HG03103 (cell line): ENCODE data around the gene EDEM2.
"Not testable (repeated sequence)": the region's sequence is repeated elsewhere in the genome, so short reads cannot be mapped to it uniquely, and the experiment has no call there.

Experiments
- ATAC-seq: cut with Tn5 transposase; IDR thresholded peaks from one replicate; pipeline ENCODE4 v1.9.1; 2021; ENCODE audit warnings: low read depth; ENCODE audit not compliant: unreplicated experiment

EDEM2 gene

DNA sequence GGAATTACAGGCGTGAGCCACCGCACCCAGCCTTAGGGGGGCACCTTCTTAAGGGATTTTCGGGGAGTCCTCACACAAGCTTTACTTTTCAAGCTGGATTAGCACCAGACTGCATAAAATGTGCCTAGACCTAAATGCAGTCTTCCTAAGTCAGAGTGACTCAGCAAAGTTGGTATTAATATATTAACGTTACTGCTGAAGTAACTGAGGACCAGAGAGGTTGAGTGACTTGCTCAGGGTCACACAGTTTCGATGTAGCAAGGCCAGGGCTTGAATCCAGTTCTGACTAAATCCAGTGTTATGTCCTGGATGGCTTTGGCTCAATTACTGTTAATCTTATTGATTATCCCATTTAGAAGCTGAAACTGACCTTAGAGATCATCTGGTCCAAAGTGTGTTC lies 13.4 kb downstream of the EDEM2 start:
- no peak for ATAC-seq

DNA sequence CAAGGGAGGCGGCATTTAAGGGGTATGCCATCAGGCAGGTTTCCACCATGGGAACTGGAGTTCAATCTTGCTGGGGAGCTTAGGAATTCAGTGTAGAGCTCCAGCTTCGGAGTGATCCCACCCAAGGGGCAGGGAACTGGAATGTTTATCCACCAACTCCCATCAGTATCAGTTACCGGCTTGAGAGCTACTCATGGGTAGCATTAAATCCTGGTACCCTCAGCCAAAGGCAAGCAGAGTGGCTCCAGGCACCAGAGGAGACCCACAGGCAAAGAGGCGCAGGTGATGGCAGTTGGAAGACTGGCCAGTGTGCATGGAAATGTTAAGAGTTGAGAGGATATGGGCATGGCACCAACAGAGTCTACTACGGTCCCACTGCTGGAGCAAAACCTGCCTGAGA lies 14.1 kb downstream of the EDEM2 start:
- no peak for ATAC-seq

DNA sequence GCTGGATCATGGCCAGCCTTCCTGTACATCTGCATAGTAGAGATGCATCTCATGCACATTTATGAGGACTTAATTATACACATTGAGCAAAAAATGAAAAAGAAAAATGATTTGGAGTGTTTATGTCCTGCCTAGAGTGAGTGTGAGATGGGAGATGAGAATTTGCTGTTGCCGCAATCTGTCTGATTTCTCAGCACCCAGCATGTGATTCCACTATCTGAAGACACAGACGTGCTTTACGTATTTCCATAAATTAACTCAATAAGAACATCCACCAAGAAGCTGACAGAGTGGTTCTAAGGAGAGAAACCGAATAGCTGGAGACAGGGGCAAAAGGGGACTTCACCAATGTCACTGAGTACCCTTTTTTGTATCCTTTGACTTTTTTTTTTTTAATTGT lies 15.2 kb downstream of the EDEM2 start:
- no peak for ATAC-seq

DNA sequence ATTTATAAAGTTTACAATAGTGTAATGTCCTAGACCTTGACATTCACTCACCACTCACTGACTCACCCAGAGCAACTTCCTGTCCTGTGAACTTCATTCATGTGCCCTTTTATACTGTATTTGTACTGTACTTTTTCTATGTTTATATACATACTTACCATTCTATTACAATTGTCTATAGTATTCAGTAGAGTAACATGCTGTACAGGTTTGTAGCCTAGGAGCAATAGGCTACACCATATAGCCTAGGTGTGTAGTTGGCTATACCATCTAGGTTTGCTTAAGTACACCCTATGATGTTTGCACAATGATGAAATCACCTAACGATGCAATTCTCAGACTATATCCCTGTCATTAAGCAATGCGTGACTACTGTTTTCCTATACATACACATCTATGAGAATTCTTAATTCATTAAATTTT lies 17.5 kb downstream of the EDEM2 start:
- no peak for ATAC-seq

DNA sequence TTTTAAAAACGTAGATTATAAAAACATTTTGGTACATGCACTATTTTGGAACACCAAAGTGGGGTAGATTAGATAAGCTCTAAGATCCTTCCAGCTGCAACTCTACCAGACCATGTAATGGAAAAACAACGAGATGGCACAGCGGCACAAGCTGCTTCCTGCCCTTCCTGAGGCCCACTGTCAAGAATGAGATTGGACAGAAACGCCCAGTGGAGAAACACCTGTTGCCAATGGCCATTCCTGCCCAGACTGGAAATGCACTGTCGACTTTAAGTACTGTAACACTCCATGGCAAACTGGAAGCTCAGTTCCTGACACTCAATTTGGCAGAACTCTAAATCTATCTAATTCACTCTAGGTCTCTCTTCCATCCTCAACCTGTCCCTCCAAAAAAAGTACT lies 21.4 kb downstream of the EDEM2 start:
- no peak for ATAC-seq

DNA sequence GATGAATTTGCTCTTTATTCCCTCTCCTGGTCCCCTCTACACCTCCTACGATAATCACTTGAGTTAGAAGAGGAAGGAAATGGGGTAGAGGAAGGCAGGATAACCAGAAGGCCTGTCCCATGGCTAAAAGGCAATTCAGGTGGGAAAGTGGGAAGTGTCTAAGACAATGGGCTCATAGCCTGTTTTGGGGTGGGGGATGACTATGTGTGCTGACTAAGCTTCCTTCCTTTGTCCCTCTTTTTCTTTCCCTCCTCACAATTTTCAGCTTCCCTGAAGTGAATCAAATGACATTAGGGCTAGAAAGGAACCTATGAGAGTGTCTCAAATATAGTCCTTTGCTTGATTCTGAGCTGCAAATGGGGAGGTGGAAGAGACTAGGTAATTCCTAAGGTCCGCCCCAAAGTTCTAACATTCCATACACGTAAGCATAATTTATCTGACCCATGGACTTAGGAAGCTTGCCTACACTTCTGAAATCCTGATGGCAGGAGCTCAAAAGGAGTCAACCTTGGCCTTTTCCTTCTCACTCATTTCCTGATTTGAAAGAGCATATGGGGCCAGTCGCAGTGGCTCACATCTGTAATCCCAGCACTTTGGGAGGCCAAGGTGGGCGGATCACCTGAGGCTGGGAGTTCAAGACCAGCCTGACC lies 24.3 kb downstream of the EDEM2 start:
- no peak for ATAC-seq

DNA sequence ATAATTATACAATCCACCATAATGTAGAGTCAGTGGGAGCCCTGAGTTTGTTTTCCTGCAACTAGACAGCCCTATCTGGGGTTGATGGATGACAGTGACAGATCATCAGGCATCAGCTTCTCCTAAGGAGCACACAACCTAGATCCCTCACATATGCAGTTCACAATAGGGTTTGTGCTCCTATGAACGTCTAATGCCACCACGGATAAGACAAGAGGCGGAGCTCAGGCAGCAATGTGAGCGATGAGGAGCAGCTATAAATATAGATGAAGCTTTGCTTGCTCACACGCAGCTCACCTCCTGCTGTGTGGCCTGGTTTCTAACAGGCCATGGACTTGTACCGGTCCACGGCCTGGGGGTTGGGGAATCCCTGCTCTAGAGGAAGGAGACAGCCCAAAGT lies 25.9 kb downstream of the EDEM2 start:
- no peak for ATAC-seq

DNA sequence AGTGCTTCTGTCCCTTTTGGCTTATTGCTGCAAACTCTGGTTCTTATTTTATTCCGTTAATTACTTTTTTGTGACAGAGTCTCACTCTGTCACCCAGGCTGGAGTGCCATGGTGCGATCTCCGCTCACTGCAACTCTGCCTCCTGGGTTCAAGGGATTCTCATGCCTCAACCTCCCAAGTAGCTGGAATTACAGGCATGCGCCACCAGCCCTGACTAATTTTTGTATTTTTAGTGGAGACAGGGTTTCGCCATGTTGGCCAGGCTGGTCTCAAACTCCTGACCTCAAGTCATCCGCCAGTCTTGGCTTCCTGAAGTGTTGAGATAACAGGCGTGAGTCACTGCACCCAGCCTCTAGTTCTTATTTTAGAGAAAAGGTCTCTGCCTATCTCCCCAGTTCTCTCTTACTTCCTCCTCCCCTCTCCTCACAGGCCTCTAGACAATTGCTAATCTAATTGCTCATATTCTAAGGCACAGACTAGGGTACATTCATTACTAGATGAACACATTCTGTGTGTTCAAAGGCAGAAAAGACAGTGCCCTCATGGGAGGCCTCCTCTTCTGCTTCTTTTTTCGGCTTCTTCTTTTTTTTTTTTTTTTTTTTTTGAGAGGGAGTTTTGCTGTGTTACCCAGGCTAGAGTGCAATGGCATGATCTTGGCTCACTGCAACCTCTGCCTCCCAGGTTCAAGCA lies 27.0 kb downstream of the EDEM2 start:
- ATAC-seq: no peak

DNA sequence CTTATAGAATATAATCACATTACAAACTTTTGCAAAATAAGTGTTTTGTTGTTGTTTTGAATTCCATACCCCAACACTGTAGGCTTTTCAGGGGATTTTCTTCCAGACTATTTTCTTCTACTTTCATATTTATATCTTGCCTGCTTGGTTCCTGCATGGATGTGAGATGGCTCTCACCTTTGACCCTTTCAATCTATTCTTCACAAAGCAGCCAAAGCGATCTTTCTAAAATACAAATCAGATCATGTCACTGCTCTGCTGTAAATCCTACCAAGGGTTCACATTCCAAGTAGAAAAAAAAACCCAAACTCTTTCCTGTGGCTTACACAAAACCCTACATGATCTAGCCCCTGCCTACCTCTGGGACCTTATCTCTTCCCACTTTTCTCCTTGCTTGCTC lies 29.5 kb downstream of the EDEM2 start:
- ATAC-seq: no peak

DNA sequence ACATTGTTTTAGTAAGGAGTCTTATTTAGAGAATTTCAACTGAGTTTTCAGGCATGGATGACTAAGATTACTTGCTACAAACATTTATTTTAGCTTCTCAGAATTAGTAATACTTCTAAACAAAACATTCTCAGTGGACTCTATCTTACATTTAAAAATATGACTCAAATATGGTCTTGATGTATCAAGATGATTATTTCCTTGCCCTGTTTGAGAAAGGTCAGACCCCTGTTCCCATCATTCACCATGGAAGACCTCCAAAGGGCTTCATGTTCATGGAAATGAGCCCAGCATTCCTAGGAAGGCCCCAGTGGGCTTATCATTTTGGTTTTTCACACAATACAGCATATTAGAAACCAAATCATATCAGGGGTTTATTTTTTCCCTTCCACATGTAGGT lies 29.9 kb downstream of the EDEM2 start:
- no peak for ATAC-seq

DNA sequence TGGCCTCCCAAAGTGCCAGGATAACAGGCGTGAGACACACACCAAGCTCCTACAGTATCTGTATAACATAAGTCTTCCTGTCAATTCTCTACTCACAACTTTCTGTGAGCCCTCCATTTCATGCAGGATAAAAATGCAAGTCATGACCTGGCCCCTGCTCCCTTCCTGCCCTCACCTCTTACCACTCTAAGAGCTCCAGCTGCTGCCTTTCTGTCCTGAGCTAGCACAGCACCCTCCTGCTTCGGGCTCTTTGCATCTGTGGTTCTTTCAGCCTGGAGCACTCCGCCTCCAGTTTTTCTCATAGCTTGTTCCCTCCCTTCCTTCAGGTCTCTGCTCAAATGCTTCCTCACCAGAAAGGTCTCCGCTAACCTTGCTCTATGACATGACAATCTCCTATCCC lies 30.9 kb downstream of the EDEM2 start:
- ATAC-seq: no peak

DNA sequence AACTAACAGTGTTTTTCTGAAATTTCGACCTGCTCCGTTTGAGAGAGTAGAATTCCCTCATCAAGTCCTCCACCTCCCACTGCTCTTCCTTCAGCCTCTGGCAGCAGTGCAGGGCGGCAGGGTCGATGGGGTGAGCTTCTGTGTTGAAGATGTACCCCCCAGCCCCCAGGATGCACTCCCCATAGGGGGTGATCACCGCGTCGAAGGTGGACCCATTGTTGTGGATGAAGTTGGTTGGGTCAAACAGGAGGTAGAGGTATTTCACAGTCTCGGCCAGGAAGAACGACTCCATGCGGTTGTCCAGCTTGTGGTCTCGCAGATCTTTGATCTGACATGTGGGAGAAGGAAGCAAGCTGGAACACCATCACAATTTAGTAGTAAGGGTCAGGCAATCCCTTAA lies 31.5 kb downstream of the EDEM2 start:
- no peak for ATAC-seq

DNA sequence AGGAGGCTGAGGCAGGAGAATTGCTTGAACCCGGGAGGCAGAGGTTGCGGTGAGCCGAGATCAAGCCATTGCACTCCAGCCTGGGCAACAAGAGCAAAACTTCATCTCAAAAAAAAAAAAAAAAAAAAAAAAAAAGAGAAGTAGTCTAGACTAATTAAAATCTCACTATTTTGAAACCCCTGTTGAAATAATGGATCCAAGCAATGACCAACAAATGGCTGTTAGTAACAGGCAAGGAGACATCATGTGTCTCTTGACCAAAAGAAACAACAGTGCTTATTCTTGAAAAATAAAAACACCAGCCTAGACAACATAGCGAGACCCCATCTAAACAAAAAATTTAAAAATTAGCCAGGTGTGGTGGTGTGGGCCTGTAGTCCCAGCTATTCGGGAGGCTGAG lies 34.9 kb downstream of the EDEM2 start:
- ATAC-seq: not testable (repeated sequence)

DNA sequence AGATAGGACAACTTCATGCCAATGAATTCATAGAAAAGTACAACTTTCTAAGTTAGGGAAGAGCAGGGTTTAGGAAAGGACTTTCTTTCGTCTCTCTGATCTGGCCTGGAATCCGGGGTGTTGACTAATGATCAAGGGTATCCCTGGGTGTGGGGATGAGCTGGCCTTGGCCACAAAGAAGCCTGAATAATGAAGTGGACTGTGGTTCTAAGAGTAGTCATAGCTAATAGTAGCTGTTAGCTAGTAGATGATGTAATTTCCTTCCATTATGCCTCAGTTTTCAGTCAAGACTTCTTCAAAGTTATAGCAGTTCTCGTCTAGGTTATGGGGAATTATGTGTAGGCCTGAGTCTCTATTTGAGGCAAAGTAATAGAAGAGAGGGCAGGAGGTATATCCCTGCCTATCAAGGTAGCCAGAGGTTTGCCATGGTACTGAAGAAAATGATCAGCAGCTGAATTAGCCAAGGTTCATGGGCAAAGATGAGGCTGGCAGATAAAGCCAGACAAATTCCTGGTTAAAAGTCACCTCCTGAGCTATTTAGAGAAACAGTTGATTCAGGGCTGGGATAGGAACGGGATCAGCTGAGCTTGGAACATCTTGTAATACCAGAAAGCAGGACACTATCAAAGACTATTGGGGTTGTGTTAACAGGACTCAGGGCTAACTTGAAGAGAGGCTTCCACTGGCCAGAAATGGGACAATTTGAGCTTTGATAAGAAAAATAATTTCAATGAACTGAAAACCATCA lies 35.8 kb downstream of the EDEM2 start:
- ATAC-seq: no peak

DNA sequence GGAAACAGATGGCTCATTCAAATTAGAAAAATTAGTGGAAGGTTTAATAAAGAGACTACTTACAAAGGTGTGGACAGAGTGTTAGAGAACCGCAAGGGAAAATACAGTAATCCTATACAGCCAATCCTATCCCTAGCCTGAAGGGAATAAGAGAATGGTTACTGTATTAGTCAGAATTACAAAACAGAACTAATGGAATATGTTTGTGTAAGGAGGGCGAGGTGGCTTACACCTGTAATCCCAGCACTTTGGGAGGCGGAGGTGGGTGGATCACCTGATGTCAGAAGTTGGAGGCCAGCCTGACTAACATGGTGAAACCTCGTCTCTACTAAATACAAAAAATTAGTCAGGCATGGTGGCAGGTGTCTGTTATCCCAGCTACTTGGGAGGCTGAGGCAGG lies 38.2 kb downstream of the EDEM2 start:
- no peak for ATAC-seq

DNA sequence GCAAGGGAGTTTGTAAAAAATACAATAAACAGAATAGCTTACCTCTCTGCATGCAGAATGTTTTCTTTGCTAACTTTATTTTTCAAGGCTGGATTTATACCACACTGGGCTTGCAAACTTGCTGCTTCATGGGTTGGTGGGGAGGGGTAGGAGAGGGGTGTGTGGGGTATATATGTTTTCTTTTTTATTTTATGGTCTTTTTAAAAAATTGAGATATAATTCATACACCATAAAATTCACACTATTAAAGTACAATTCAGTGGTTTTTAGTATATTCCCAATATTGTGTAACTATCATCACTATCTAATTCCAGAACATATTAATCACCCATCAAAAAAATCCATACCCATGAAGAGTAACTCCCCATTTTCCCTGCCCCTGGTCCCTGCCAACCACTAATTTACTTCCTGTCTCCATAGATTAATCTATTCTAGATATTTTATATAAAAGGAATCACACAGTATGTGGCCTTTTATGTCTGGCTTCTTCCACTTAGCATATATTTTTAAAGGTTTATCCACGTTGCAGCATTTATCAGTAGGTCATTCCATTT lies 40.2 kb downstream of the EDEM2 start:
- no peak for ATAC-seq

DNA sequence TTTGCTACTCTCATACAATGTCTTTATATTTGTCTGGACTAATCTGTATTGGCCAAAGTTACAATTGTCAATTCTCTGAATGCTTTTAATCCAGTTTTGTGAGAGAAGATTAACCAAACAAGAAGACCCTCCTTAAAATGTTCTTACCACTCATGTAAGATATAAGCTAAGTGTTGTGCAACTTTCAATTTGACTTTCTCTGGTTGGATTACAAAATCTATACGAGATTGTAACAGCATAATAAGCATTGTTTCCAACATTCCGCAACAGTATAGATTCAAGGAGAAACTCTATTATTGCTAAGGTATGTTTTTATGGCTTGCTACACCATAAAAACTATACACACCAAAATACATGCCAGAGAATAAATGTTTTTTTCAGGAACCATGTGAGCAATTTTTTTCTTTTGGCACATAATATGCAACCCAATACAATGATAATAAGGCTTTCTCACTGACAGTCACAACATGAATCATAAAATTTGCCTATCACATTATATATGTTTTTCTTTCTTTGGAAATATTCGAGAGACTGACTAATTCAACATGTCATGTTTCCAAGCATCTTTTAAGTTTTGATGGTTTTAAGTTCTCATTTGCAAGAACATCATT lies 42.3 kb downstream of the EDEM2 start:
- ATAC-seq: no peak

DNA sequence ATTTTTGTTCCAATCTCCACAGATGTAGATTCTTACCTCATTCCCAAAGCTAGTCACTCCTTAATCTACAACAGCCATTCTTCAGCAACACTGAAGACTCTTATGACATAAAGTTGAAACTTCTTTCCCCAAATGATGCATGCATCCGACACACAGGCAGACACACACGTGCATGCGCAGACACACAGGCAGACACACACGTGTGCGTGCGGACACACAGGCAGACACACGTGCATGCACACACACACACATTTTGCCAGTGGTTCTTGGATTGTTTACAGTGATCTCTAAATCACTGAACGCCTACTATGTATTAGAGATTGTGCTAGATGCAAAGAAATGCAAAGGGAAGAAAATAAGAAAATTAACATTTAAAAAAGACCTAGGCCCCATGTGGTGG lies 45.5 kb downstream of the EDEM2 start:
- no peak for ATAC-seq

DNA sequence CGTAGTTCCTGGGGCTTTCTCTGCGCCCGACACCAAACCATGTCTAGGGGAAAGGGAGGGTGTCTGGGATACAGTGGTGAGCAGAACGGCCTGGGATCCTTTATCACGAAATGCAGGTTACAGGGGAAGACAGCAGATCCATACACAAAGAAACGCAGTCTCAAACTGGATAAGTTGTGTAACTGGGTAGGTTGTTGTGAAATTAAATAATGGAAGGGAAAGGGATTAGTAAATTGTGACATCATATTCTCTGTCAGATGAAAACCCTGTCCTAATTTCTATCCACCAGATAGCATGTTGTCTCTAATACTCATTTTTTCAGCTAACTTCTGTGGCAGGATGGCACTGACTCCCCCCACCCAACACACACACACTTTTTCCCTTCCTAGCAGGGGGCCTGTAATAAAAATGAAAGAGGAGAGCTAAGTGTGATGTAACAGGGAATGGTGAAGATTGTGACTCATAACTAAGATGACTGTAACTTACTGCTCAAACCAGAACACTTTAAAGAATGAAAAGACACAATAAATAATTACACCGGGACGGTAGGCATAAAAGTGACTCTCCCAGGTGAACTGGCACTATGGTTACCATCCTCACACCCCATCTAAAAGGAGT lies 53.8 kb downstream of the EDEM2 start:
- ATAC-seq: no peak

DNA sequence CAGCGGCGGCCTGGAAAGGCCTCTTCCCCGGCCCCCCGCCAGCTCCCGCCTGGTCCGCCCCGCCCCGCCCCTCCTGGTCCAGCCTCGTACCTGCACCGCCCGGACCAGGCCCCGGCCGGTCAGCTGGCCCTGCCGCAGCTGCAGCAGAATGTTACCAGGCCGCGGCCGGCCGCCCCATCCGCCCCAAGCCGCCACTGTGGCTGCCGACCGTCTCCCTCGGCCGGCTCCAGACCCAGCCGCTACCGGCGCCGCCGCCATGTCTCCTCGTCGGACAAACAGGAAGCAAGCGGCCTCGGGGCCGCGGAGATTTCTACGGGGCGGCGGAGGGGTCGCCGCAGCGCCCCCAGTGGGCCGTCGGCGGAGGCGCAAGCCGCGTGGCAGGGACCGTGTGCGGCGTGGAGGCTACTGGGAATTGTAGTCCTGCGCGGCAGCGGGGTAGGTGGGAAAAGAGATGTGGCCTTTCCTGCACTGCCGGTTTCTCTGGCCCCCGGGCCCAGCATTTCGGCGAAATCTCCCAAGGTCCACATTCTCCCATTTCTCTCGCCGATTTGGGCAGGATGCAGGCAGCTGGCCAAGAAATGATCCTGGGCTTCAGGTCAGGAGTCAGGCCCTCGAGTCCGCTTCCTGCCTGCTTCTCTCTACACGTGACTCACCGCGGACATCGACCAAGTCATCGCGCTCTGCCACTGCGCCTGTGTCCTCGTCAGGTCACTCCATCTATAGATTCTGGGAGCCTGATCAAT lies 54.4 kb downstream of the EDEM2 start, which contains the start of gene TRPC4AP:
Gene TRPC4AP (minus strand): TSS at position 284 of the 743 bp plus-strand sequence. CDS start 26 bp downstream, at position 258.
- ATAC-seq: peak; percentile 82
